Hepatocyte (in vitro differentiated cells): ENCODE data around the gene ARHGAP26.

Experiments
- EZH2 ChIP-seq: fragments of 200-600 bp; sonication (generic); IDR thresholded peaks from 2 replicates; pipeline ENCODE4 v1.6.1; 2016; ENCODE audit warnings: antibody characterized with exemption, mild to moderate bottlenecking, borderline replicate concordance
- TF ChIP-seq, protein P1 (sequence below): fragments of 200-600 bp; sonication (generic); IDR thresholded peaks from 2 replicates; pipeline ENCODE4 v1.5.1; 2016; ENCODE audit warnings: antibody characterized with exemption, mild to moderate bottlenecking; ENCODE audit not compliant: poor library complexity

- no peak for TF ChIP-seq EZH2
- TF ChIP-seq, protein P1, sequence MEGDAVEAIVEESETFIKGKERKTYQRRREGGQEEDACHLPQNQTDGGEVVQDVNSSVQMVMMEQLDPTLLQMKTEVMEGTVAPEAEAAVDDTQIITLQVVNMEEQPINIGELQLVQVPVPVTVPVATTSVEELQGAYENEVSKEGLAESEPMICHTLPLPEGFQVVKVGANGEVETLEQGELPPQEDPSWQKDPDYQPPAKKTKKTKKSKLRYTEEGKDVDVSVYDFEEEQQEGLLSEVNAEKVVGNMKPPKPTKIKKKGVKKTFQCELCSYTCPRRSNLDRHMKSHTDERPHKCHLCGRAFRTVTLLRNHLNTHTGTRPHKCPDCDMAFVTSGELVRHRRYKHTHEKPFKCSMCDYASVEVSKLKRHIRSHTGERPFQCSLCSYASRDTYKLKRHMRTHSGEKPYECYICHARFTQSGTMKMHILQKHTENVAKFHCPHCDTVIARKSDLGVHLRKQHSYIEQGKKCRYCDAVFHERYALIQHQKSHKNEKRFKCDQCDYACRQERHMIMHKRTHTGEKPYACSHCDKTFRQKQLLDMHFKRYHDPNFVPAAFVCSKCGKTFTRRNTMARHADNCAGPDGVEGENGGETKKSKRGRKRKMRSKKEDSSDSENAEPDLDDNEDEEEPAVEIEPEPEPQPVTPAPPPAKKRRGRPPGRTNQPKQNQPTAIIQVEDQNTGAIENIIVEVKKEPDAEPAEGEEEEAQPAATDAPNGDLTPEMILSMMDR: no peak
Observed at GRCh38 chr5:142746532-142747433, 23.4 kb upstream of the ARHGAP26 start.
